GM21576 (cell line): Measurements from ENCODE around the gene CHMP2A.
"Not testable (repeated sequence)": the region's sequence is repeated elsewhere in the genome, so short reads cannot be mapped to it uniquely, and the experiment has no call there.

Source experiments
- ATAC-seq: cut with Tn5 transposase; IDR thresholded peaks from one replicate; pipeline ENCODE4 v1.9.1; 2021; ENCODE audit warnings: mild to moderate bottlenecking, moderate library complexity; ENCODE audit not compliant: unreplicated experiment

CHMP2A gene

GRCh38 chr19:58513694-58514563 is 41.0 kb downstream of the CHMP2A start:
- ATAC-seq = peak; percentile 71

GRCh38 chr19:58513213-58513693 is 41.7 kb downstream of the CHMP2A start:
- no peak for ATAC-seq

DNA sequence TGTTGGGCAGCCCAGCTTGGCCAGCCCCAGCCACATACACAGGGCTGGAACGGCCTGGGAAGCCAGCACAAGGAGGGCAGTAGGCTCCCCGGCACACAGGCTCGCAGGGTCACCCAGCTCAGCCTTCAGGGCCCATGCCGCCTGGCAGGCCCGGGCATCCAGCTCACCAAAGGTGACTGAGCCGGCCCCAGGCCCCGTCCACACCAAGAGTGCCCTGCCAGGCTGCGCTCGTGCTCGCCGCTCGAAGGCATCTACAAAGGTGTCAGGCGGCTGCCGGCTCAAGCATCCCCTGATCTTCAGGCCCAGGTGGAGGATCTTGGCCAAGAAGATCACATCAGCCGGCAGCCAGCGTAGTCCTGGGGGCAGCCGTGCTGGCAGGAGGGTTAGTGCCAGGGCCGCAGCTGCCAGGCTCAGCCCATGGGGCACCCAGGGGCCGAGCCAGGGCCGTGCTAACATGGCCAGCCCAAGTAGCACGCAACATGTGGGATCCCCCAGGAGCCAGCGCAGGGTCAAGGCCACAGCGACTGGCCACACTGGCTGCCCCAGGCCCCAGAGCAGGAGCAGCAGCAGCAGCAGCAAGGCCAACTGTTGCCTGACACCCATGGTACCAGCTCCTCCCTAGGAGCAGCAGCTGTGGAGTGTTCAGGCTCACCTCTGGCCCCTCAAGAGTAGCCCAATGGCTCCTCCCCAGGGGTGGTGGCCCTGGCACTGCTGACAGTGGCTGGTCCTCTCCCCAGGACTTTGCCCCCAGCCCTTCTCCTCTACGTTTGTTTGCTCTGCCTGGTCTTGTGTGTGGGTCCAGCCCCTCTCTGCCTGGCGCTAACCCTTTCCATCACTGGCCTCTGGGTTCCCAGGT is 43.3 kb downstream of the CHMP2A start, which contains the start of gene SLC27A5:
Gene SLC27A5 (minus strand): TSS at position 640 of the 856 bp plus-strand sequence. CDS start 37 bp downstream, at position 603.
- ATAC-seq = no peak

DNA sequence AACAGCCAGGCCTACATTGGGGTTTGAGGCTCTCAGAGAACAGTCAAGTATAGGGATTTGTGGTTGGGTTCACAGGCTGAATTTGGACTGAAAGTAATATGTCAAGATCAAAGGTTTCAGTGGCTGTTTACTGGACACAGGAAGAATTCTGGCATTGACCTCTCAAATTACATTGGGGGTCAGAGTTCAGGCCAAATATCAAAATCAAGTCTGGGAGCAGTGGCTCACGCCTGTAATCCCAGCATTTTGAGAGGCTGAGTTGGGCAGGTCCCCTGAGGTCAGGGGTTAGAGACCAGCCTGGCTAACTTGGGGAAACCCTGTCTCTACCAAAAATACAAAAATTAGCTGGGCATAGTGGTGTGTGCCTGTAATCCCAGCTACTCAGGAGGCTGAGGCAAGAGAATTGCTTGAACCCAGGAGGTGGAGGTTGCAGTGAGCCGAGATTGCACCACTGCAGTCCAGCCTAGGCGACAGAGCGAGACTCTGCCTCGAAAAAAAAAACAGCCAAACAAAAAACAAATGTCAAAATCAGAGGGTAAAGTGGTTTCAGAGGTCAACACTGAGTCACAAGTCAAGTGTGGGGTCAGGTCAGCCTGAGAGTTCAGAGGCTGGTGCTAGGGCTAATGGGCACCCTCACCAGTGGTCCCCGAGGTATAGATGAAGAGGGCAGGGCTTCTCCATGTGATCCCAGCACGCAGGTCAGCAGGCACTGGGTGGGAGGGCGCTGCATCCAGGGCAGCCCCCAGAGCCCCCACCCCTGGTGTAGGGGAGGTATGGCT is 44.6 kb downstream of the CHMP2A start:
- ATAC-seq = no peak

DNA sequence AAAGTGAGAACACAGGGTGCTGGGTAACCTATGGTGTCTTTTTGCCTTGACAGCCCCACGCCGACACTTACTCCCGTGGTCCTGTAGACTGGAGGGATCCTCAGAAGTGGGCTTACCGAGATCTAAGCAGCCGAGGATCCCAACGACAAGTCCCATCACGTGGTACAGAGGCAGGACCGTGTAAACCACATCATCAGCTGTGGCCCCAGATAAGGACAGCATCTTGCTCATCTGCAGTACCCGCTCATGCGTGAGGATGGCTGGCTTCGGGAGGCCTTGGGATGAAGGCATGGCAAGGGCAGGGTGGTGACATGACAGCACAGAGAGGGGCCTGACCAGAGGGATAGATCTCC is 45.2 kb downstream of the CHMP2A start:
- no peak for ATAC-seq

GRCh38 chr19:58507602-58508223 is 47.2 kb downstream of the CHMP2A start:
- not testable (repeated sequence) for ATAC-seq
